ENCODE results near the gene ZSWIM5.

GRCh38 chr1:45038240-45038639 is 168.2 kb downstream of the ZSWIM5 start:
- no peak for TF ChIP-seq CTCF (IDR thresholded peaks at IDR 0.05 in 8 of 11, conservative IDR thresholded peaks at IDR 0.05 in 3 of 11)
- TF ChIP-seq POLR2A (IDR thresholded peaks at IDR 0.05) = no peak
- TF ChIP-seq POLR2AphosphoS5 (IDR thresholded peaks at IDR 0.05) = no peak
